Measurements from ENCODE around the gene CDKAL1.

The CDKAL1 gene

GRCh38 chr6:20927130-20927860 lies 393.0 kb downstream of the CDKAL1 start:
- no peak for DNase-seq (ENCODE audit: low read depth, low spot score)
- ChIA-PET CTCF (no interaction called here), POLR2A (no interaction called here)
- no peak overlapping the region for H3K4me3 ChIP-seq (ENCODE audit: low read depth, low read length)
- TF ChIP-seq CTCF (IDR thresholded peaks at IDR 0.05; ENCODE audit: insufficient read depth, low read length, missing control alignments): no peak

DNA sequence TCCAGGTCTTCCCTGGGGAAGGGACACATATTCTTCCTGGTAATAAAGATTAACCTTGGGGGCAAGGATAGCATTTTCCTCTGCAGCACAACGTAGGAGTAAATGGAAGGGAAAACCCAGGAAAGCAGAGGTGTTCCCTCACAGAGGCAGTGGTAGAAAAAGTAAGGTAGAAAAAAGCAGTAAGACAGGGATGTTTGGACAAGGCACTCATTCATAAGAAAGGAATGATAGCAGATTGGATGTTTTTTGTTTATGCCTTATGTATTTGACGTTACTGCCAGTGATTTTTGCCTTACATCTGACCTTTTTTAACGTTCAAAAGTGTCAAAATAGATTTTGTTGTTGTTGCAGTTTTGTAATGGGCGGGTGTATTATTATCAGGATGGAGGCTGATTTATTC lies 395.0 kb downstream of the CDKAL1 start:
- ChIA-PET CTCF (no interaction called here), POLR2A (no interaction called here)
- no peak for DNase-seq (ENCODE audit: low read depth, low spot score)
- TF ChIP-seq CTCF (IDR thresholded peaks at IDR 0.05; ENCODE audit: insufficient read depth, low read length, missing control alignments): no peak
- H3K4me3 ChIP-seq (ENCODE audit: low read depth, low read length): no peak overlapping the region

- no peak for DNase-seq (ENCODE audit: low read depth, low spot score)
- ChIA-PET POLR2A (no interaction called here), CTCF (no interaction called here)
- TF ChIP-seq CTCF (IDR thresholded peaks at IDR 0.05; ENCODE audit: insufficient read depth, low read length, missing control alignments): no peak
- no peak overlapping the region for H3K4me3 ChIP-seq (ENCODE audit: low read depth, low read length)
Measured at GRCh38 chr6:20931093-20931492, 396.8 kb downstream of the CDKAL1 start.

- no peak overlapping the region for H3K4me3 ChIP-seq (ENCODE audit: low read depth, low read length)
- no peak for DNase-seq (ENCODE audit: low read depth, low spot score)
- CTCF ChIA-PET: no interaction called here
- POLR2A ChIA-PET: no interaction called here
- TF ChIP-seq CTCF (IDR thresholded peaks at IDR 0.05; ENCODE audit: insufficient read depth, low read length, missing control alignments): no peak
Measured at GRCh38 chr6:20931772-20932171, 397.5 kb downstream of the CDKAL1 start.

DNA sequence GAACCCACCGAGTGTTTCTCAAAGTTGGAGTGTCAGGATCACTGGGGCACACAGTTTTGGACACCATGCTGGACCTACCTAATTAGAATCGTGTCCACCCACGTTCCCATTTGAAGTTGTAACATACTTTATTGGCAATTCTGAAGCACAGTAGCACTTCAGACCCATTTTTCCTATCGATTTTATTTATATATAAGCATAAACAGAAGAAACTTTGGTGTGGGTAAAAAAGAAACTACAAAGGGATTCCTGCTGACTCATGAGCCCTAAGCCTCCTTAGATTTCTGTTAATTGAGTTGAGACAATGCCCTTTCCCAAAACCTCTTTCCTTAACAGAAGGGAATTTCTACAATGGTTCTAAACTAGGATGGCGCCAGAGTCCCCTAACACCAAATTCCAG lies 398.0 kb downstream of the CDKAL1 start:
- ChIA-PET POLR2A (no interaction called here), CTCF (no interaction called here)
- H3K4me3 ChIP-seq (ENCODE audit: low read depth, low read length): no peak overlapping the region
- no peak for DNase-seq (ENCODE audit: low read depth, low spot score)
- no peak for TF ChIP-seq CTCF (IDR thresholded peaks at IDR 0.05; ENCODE audit: insufficient read depth, low read length, missing control alignments)

DNA sequence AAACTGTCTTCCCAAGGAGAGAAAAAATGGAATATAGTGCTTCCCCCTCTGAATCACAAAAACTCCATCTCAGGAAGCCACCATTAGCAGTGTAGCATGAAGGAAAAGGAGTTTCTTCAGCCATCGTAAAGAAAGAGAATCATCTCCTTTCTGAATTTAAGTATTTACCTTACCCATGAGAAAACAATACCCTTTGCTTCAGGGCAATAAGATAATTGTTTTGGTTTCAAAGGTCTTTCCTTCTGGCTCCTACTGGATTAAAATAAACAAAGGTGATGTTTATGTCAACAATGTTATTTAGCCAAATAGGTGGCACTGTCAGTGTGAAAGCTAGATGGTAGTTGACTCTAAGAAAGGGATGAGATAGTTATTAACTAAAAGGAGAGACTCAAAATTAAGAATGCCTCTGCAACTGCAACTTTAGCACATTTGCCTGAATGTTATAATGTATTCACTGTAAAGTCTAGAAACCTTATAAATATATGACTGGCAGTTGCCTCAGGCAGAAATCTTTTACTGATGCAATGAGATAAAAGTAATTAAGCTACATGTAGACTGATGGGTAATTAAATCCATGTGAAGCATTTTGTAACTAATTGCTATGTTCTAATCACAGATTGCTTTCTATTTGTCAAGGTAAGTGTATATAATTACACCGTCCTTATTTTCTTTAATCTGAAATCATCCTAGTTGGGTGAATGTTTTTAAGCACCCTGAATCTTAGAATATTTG lies 399.0 kb downstream of the CDKAL1 start:
- TF ChIP-seq CTCF (IDR thresholded peaks at IDR 0.05; ENCODE audit: insufficient read depth, low read length, missing control alignments): no peak
- DNase-seq (ENCODE audit: low read depth, low spot score): no peak
- CTCF ChIA-PET: no interaction called here
- POLR2A ChIA-PET: no interaction called here
- no peak overlapping the region for H3K4me3 ChIP-seq (ENCODE audit: low read depth, low read length)
